ENCODE data around the gene ARHGEF7.
"Not testable (repeated sequence)": the region's sequence is repeated elsewhere in the genome, so short reads cannot be mapped to it uniquely, and the experiment has no call there.

ARHGEF7 gene

DNA sequence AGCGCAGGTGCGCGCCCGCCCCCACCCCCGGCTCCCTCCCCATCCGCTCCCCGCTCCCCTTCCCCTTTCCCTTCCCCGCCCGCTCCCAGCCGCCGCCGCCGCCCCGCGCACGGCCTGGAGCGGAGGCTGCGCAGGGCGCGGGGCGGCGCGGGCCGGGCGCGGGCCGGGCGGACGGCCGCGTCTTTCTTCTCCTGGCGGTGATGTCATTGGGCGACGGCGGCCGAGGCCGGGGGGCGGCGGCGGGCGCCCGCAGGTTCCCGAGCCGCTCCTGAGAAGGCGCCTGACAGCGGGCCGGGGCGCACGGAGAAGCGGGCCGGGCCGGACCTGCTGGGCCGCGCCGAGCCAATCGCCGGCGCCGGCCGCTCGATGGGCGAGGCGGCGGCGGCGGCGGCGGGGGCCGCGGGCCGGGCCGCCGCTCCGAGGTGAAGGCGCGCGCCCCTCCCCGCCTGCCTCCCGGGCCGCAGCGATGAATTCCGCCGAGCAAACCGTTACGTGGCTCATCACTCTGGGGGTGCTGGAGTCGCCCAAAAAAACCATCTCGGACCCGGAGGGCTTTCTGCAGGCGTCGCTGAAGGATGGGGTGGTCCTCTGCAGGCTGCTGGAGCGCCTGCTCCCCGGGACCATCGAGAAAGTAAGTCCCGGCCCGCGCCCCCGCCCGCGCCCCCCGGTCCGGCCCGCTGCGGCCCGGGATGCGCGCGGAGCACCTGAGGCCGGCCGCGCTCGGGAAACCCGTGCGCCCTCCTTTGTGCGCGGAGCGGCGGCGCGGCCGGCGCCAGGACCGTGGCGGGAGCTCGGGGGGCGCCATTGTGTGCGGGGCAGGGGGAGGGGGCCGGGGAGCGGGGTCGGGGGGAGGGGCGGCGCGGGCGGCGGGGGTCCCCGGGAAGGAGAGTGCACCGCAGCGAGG is at the start of gene ARHGEF7:
Gene ARHGEF7, plus strand, starts transcription at position 250 of the 904 bp plus-strand sequence. Its CDS starts 217 bp downstream, at position 467.
- DNase-seq = no peak

- DNase-seq = no peak
Measured at GRCh38 chr13:111065698-111066097, 49.4 kb upstream of the ARHGEF7 start.

GRCh38 chr13:111066544-111066943 is 48.6 kb upstream of the ARHGEF7 start:
- no peak for DNase-seq

GRCh38 chr13:111068009-111068350 is 47.1 kb upstream of the ARHGEF7 start:
- DNase-seq = no peak

DNA sequence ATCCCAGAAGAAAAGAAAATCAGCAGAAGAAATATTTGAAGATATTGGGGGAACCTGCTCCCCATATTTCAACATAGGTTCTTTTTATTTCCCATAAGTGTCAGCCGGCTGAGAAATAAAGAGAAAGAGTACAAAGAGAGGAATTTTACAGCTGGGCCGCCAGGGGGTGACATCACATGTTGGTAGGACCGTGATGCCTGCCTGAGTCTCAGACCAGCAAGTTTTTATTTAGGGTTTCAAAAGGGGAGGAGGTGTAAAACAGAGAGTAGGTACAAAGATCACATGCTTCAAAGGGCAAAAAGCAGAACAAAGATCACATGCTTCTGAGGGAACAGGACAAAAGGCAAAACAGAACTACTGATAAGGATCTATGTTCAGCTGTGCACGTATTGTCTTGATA is 44.0 kb upstream of the ARHGEF7 start:
- DNase-seq = not testable (repeated sequence)

GRCh38 chr13:111071526-111071925 is 43.6 kb upstream of the ARHGEF7 start:
- DNase-seq = not testable (repeated sequence)

DNA sequence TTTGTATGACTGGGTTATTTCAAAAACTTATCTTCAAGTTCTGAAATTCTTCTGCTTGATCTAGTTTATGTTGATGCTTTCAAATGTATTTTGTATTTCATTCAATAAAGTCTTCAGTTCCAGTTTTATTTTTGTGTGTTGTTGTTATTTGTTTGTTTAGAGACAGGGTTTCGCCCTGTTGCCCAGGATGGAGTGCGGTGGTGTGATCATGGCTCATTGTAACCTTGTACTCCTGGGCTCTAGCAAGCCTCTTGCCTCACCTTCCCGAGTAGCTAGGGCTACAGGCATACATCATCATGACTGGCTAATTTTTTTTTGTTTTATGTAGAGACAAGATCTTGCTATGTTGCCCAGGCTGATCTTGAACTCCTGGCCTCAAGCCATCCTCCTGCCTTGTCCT is 40.3 kb upstream of the ARHGEF7 start:
- no peak for DNase-seq

DNA sequence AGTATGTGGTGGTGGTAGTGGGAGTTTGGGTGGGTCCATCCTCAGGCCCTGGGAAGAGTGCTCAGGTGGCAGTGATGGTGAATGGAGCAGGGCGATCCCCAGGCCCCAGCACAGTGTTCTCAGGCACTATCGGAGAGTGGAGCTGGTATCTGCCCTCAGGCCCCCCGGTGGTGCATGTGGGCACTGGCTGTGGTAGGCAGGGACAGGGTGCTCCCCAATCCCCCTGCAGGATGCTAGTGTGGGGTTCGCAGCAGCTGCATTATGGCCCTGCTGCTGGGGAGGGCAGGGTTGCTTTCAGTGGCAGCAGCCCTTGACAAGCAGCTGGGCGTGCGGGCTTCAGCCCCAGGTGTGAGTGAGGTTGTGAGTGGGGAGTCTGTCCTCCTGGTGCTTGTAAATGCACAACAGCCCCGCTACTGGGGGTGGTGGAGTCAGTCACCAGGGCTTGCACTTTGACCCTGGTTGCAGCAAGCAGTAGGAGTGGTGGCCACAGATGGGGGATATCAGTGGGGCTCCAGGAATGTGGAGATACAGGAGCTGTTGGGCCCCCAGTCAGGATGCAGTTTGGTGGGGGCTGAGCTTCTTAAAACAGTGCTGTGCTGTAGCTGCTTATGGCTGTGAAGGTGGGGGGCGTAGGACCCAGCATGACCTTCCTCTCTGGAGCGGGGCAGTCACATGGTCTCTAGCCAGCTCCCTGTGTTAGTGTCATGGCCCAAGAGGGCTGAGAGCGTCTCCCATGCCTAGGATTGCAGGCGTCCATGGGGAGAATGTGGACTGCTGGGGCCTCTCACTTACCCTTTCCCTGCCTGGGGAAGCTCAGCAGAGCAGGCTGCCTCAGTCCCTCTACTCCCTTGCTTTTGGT is 38.7 kb upstream of the ARHGEF7 start:
- DNase-seq = no peak

- DNase-seq = no peak
Measured at GRCh38 chr13:111079375-111079774, 35.7 kb upstream of the ARHGEF7 start.

DNA sequence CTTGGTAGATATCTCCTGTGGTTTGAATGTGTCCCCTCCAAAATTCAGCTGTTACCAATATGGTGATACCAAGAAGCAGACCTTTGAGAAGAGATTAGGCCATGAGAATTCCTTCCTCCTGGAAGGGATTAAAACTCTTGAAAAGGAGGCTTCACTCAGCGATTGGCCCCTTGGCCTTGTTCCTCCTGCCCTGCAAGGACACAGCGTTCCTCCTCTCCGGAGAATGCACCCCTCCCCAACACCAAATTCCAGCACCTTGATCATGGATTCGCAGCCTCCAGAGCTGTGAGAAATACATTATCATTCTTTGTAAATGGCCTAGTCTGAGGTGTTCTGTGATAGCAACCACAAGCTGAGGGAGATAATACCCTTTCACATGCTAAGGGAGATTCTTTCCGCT is 34.5 kb upstream of the ARHGEF7 start:
- DNase-seq = no peak

DNA sequence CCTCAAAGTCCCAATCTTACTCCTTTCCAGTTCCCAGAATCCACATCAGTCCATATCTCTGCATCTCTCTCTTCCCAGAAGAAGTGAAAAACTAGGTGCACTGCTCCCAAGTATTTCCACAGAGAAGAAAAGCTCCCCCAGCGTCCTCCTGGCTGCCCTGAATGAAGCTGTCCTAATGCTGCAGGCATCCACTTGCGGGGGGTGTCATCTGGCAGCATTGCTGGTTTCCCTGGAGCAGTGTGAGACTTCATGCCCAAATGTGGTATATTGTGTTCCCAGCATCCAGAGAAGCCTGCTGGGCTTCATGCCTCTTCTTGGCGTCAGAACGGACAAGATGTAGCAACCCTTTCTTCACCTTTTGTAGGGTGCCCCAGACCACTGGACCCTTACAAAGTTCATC is 32.9 kb upstream of the ARHGEF7 start:
- DNase-seq = no peak

DNA sequence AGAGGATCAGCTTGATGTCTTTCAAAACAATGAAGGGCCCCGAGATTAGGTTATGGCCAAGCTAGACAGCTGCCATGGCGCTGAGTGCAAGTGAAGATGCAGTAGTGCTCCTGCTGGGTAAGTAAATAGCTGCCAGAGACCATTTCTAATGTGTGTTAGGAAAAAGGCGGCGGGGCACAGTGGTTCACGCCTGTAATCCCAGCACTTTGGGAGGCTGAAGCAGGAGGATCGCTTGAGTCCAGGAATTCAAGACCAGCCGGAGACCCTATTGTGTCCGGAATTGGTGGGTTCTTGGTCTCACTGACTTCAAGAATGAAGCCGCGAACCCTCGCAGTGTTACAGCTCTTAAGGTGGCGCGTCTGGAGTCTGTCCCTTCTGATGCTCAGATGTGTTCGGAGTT is 32.3 kb upstream of the ARHGEF7 start:
- not testable (repeated sequence) for DNase-seq

GRCh38 chr13:111083693-111084092 is 31.4 kb upstream of the ARHGEF7 start:
- DNase-seq = not testable (repeated sequence)

DNA sequence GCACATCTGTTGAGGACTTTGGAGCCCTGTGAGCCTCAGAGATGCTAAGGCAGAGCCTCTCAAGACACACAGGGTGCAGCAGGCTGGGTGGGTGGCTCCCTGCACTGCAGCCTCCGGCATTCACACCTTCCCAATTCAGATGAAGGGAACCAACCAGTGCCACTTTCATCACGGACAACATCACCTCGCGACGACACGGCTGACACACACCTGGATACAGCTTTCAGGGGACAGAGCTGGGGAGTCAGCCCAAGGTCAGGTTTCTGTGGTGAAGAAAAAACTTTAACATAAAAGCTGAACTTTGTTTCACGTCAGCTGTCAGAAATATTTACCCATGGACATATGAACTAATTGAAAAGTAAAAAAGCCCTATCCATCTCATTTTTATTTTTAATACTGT is 24.9 kb upstream of the ARHGEF7 start:
- no peak for DNase-seq

GRCh38 chr13:111092685-111093084 is 22.4 kb upstream of the ARHGEF7 start:
- no peak for DNase-seq

DNA sequence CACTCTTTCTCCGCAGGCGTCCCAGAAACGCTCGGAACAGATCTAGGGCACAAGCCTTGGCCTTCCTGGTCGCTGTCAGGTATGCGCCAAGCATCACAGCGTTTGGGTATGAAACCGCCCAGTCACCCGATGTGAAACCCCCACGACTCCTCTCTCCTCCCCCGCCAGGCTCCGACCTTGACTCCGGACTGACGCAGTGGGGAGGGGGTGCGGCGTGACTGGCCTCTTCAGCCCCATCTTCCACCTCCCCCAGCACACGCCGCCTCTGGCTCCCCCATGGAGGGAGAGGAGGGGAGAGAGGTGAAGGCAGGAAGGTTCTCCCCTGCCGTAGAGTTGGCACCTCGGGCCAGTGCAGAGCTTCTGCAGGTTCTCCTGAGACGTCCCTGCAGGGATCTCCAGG is 22.0 kb upstream of the ARHGEF7 start:
- DNase-seq = no peak

- no peak for DNase-seq
Measured at GRCh38 chr13:111093634-111094033, 21.5 kb upstream of the ARHGEF7 start.

GRCh38 chr13:111095031-111095840 is 19.9 kb upstream of the ARHGEF7 start:
- DNase-seq = no peak

GRCh38 chr13:111095911-111096501 is 19.1 kb upstream of the ARHGEF7 start:
- DNase-seq = no peak

GRCh38 chr13:111099290-111099689 is 15.8 kb upstream of the ARHGEF7 start:
- no peak for DNase-seq

DNA sequence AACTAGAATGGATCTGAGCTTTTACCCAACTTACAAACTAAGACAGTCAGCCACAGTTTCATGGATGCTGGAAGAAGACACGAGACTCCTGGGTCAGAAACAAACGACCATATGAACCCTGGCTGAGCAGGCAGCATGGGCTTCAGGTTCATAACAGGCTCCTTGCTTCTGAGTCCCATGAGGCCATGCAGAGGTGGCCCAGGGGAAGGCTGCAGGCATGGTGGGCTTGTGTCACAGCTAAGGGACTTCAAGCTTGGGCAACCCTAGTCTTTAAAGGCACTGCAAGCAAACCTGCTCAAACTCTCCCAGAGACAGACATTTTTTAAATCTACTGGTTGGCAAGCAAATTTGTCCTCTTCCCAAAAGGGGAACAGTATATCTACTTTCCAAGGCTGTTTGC is 5.1 kb upstream of the ARHGEF7 start:
- DNase-seq = no peak

DNA sequence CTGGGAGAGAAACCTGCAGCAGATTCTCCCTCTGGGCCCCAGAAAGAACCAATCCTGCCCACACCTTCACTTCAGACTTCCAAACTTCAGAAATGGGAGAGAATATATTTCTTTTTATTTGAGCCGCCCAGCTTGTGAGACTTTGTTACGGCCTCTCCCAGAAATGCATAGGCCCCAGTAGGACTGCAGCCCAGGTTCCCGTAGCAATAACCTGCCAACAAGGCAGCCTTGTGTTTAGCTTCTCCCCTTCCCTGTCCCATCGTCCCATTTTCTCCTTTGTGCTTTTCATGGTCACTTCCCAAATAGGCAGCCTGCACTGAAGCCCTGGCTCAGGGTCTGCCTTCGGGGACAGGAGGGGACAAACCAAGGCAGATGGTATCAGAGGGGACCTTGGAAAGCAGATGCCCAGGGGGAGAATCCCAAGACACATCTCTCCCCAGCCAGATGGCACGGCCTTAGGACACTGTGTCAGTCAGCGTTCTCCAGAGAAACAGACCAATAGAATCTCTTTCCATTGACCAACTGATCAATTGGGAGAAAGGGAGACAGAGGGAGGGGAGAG is 3.7 kb upstream of the ARHGEF7 start:
- DNase-seq = no peak
